OCI-LY3 (cell line): Measurements from ENCODE around the gene AGPAT3.
"Not testable (repeated sequence)": the region's sequence is repeated elsewhere in the genome, so short reads cannot be mapped to it uniquely, and the experiment has no call there.

Source experiments
- H2AFZ ChIP-seq: fragments of 200-600, 300-600 bp; shearing (Covaris generic); 2 replicates; pipeline ENCODE4 v1.6.0; 2014; ENCODE audit warnings: antibody characterized with exemption, low read depth, low read length
- H3K27ac ChIP-seq: fragments of 200-600, 300-600 bp; sonication (generic); 2 replicates; pipeline ENCODE4 v1.5.1; 2014; ENCODE audit warnings: mild to moderate bottlenecking, low read length, moderate library complexity, mixed read lengths
- H3K27me3 ChIP-seq: fragments of 200-600, 300-600 bp; sonication (generic); 2 replicates; pipeline ENCODE4 v1.6.1; 2014; ENCODE audit warnings: low read depth, low read length, mixed read lengths
- H3K36me3 ChIP-seq: fragments of 200-600, 300-600 bp; sonication (generic); replicated peaks from 2 replicates; pipeline ENCODE3; 2014; ENCODE audit warnings: low read depth, low read length, mixed read lengths
- H3K4me1 ChIP-seq: fragments of 300-600, 200-600 bp; sonication (generic); 2 replicates; pipeline ENCODE4 v1.6.1; 2014; ENCODE audit warnings: low read length, mixed read lengths
- H3K4me2 ChIP-seq: fragments of 200-600, 300-600 bp; sonication (generic); 2 replicates; pipeline ENCODE4 v1.6.1; 2014; ENCODE audit warnings: low read length, mixed read lengths
- H3K4me3 ChIP-seq: fragments of 300-600, 200-600 bp; sonication (generic); 2 replicates; pipeline ENCODE4 v1.5.1; 2014; ENCODE audit warnings: antibody characterized with exemption, mild to moderate bottlenecking, low read length, moderate library complexity
- H3K79me2 ChIP-seq: fragments of 300-600, 200-600 bp; shearing (Covaris generic); 2 replicates; pipeline ENCODE4 v1.6.1; 2014; ENCODE audit warnings: mild to moderate bottlenecking, low read length, mixed read lengths
- H3K9ac ChIP-seq: fragments of 300-600, 200-600 bp; shearing (Covaris generic); 2 replicates; pipeline ENCODE4 v1.6.0; 2014; ENCODE audit warnings: mild to moderate bottlenecking, low read length, moderate library complexity
- H3K9me3 ChIP-seq: fragments of 200-600, 300-600 bp; shearing (Covaris generic); 2 replicates; pipeline ENCODE4 v1.6.1; 2014; ENCODE audit warnings: low read length, mixed read lengths; ENCODE audit not compliant: insufficient read depth
- H4K20me1 ChIP-seq: fragments of 200-600, 300-600 bp; sonication (generic); 2 replicates; pipeline ENCODE4 v1.6.1; 2016; ENCODE audit warnings: low read length, mixed read lengths; ENCODE audit not compliant: insufficient read depth
- EZH2phosphoT487 ChIP-seq: fragments of 200-600 bp; shearing (Covaris generic); IDR thresholded peaks from 2 replicates; pipeline ENCODE4 v1.6.1; 2018; ENCODE audit warnings: antibody characterized with exemption, mixed run types, low read depth
- TF ChIP-seq, protein P1 (sequence below): fragments of 200-600, 300-600 bp; sonication (generic); IDR thresholded peaks from 2 replicates; pipeline ENCODE4 v1.5.1; 2014; ENCODE audit warnings: antibody characterized with exemption, low read length, low read depth

The AGPAT3 gene

DNA sequence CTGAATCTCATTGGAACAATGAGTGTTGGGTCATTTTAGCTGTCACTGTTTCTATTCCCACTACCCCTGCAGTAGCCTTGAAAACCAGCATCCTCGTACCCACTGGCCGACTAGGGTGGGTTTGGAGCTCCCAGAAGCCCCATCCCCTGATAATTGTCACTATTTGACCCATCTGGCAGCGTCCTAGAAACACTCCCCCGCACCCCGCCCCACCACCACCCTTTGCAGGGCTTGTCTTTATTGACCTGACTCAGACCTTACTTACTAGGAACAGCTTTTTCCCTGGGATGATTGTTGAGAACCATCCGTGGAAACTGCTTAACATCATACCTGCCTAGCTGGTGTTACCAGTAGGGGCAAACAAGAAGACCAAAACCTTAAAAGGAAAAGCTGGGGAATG lies 28.4 kb upstream of the AGPAT3 start:
- Histone ChIP-seq H3K4me2 (no peak overlapping the region), H2AFZ (no peak overlapping the region), H3K27me3 (no peaks in the 10 kb centered on the region), H3K9me3 (no peaks in the 10 kb centered on the region), H3K9ac (no peak overlapping the region), H4K20me1 (no peaks in the 10 kb centered on the region), H3K36me3 (no peaks in the 10 kb centered on the region), H3K27ac (no peak overlapping the region), H3K4me1 (no peaks in the 10 kb centered on the region), H3K4me3 (no peak overlapping the region), H3K79me2 (no peaks in the 10 kb centered on the region)
- TF ChIP-seq EZH2phosphoT487, result no peak
- TF ChIP-seq, protein P1, sequence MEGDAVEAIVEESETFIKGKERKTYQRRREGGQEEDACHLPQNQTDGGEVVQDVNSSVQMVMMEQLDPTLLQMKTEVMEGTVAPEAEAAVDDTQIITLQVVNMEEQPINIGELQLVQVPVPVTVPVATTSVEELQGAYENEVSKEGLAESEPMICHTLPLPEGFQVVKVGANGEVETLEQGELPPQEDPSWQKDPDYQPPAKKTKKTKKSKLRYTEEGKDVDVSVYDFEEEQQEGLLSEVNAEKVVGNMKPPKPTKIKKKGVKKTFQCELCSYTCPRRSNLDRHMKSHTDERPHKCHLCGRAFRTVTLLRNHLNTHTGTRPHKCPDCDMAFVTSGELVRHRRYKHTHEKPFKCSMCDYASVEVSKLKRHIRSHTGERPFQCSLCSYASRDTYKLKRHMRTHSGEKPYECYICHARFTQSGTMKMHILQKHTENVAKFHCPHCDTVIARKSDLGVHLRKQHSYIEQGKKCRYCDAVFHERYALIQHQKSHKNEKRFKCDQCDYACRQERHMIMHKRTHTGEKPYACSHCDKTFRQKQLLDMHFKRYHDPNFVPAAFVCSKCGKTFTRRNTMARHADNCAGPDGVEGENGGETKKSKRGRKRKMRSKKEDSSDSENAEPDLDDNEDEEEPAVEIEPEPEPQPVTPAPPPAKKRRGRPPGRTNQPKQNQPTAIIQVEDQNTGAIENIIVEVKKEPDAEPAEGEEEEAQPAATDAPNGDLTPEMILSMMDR, result no peak

DNA sequence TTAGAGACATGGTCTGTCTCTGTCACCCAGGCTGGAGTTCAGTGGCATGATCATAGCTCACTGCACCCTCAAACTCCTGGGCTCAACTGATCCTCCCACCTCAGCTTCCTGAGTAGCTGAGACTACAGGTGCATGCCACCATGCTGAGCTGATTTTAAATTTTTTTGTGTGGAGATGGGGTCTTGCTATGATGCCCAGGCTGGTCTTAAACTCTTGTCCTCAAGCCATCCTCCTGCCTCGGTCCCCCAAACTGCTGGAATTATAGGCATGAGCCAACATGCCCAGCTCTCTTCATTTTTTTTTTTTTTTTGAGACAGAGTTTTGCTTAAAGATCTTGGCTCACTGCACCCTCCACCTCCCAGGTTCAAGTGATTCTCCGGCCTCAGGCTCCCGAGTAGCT lies 24.8 kb upstream of the AGPAT3 start:
- Histone ChIP-seq H4K20me1 (no peaks in the 10 kb centered on the region), H3K4me3 (no peak overlapping the region), H3K27ac (no peak overlapping the region), H3K27me3 (no peaks in the 10 kb centered on the region), H3K36me3 (no peaks in the 10 kb centered on the region), H3K9me3 (no peaks in the 10 kb centered on the region), H3K79me2 (no peaks in the 10 kb centered on the region), H3K4me2 (no peak overlapping the region), H3K9ac (no peak overlapping the region), H3K4me1 (peaks cover 13% of the 10 kb centered on the region), H2AFZ (no peak overlapping the region)
- no peak for TF ChIP-seq EZH2phosphoT487
- TF ChIP-seq, protein P1, result no peak

DNA sequence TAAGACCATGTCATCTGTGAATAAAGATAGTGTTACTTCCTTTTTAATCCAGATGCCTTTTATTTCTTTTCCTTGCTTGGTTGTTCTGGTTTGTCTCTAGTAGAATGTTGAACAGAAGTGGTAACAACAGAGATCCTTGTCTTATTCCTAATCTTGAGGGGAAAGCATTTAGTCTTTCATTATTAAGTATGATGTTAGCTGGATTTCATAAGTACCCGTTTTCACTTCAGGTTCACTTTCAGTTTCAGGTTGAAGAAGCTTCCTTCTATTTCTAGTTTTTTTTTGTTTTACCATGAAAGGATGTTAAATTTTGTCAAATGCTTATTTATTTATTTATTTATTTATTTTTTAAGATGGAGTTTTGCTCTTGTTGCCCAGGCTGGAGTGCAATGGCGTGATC lies 22.3 kb upstream of the AGPAT3 start:
- H3K27ac ChIP-seq, result peak overlapping the region; percentile 76

DNA sequence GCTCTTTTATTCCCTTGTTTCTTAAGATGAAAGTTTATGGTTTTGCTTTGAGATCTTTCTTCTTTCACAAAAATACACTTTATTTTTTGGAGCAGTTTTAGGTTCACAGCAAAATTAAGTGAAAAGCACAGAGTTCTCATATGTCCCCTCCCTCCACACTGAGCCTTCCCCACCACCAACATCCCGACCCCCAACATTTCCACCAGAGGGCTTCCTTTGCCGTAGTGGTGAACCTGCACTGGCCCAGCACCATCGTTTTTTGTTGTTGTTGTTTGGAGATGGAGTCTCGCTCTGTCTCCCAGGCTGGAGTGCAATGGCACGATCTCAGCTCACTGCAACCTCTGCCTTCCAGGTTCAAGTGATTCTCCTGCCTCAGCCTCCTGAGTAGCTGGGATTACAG lies 20.1 kb upstream of the AGPAT3 start:
- H3K9ac ChIP-seq, H2AFZ ChIP-seq, H4K20me1 ChIP-seq, H3K27me3 ChIP-seq, H3K9me3 ChIP-seq, H3K27ac ChIP-seq, H3K36me3 ChIP-seq, H3K79me2 ChIP-seq, H3K4me3 ChIP-seq, H3K4me2 ChIP-seq: not testable (repeated sequence)
- H3K4me1 ChIP-seq, result peaks cover 13% of the 10 kb centered on the region

More for the DNA sequence above, 22.3 kb upstream of the AGPAT3 start:
- Histone ChIP-seq H4K20me1 (no peaks in the 10 kb centered on the region), H3K9ac (peak overlapping the region; percentile 26; the same call in 1 of the 2 replicates), H2AFZ (no peak overlapping the region), H3K36me3 (no peaks in the 10 kb centered on the region), H3K4me3 (peak overlapping the region; percentile 9; the same call in 1 of the 2 replicates), H3K79me2 (no peaks in the 10 kb centered on the region), H3K9me3 (no peaks in the 10 kb centered on the region), H3K27me3 (no peaks in the 10 kb centered on the region), H3K4me1 (peaks cover 13% of the 10 kb centered on the region), H3K4me2 (peak overlapping the region; percentile 73)
- TF ChIP-seq, protein P1, result no peak
- no peak for TF ChIP-seq EZH2phosphoT487

DNA sequence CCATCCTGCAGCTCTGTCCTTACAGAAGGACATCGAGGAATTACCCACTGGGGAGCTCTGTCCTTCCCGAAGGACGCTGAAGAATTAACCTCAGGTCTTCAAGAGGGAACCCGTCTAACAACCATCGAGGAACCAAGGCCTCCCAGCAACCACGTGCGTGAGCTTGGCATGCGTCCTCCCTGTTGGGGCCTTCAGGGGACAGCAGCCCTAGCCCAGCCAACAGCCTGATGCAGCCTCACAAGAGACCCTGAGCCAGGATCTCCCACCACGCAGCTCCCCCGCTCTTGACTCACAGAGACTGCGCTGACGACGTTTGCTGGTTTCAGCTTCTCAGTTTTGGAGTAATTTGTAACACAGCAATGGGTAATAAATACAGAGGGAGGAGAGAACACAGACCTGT lies 19.6 kb upstream of the AGPAT3 start:
- no peak overlapping the region for H3K4me2 ChIP-seq
- H3K4me3 ChIP-seq, result no peak overlapping the region
- no peaks in the 10 kb centered on the region for H4K20me1 ChIP-seq
- H3K4me1 ChIP-seq, result peaks cover 13% of the 10 kb centered on the region
- H3K27ac ChIP-seq, result no peak overlapping the region
- no peaks in the 10 kb centered on the region for H3K36me3 ChIP-seq
- no peak overlapping the region for H3K9ac ChIP-seq
- H3K9me3 ChIP-seq, result no peaks in the 10 kb centered on the region
- H3K27me3 ChIP-seq, result no peaks in the 10 kb centered on the region
- no peak for TF ChIP-seq EZH2phosphoT487
- TF ChIP-seq, protein P1, result no peak
- no peak overlapping the region for H2AFZ ChIP-seq
- H3K79me2 ChIP-seq, result no peaks in the 10 kb centered on the region
